OCI-LY7 (cell line): ENCODE results near the gene PPP1CA. TPM values are rescaled to one million over a fixed set of nuclear protein-coding genes. Genes with fewer than 3 reads are reported as not detected.

Experiments used
- BruUV-seq: library from RNA; stranded (reverse); fragments of 400-500 nt; replicated peaks from 2 replicates; lab custom pipeline; 2021; lab: Mats Ljungman, UMichigan
- CTCF ChIA-PET: fragments of 300-600 bp; sonication (Branson Sonifier 250); formaldehyde crosslinking; loops from one replicate; lab custom pipeline; 2022; ENCODE audit warnings: antibody characterized with exemption; ENCODE audit not compliant: unreplicated experiment; lab: Charles Lee
- POLR2A ChIA-PET: fragments of 300-600 bp; sonication (Branson Sonifier 250); formaldehyde crosslinking; loops from one replicate; lab custom pipeline; 2022; ENCODE audit warnings: antibody characterized with exemption; lab: Charles Lee
- DNase-seq: peaks from one replicate; pipeline ENCODE4 v3.0.0-alpha.2; 2015; ENCODE audit warnings: low spot score
- H2AFZ ChIP-seq: fragments of 200-600 bp; sonication (generic), shearing (Covaris generic); 2 replicates; pipeline ENCODE4 v1.6.1; 2014; ENCODE audit warnings: mild to moderate bottlenecking, antibody characterized with exemption, low read length, moderate library complexity
- H3K27ac ChIP-seq: fragments of 200-600 bp; sonication (generic); 2 replicates; pipeline ENCODE4 v1.5.1; 2014; ENCODE audit warnings: mixed run types, low read depth, mild to moderate bottlenecking, moderate library complexity, low read length, inconsistent platforms; ENCODE audit not compliant: poor library complexity, severe bottlenecking
- H3K36me3 ChIP-seq: fragments of 200-600 bp; sonication (generic); 2 replicates; pipeline ENCODE4 v1.6.1; 2014; ENCODE audit warnings: mild to moderate bottlenecking, antibody characterized with exemption, low read length, moderate library complexity, mixed read lengths; ENCODE audit not compliant: insufficient read depth
- H3K4me1 ChIP-seq: fragments of 200-600 bp; sonication (generic); 2 replicates; pipeline ENCODE4 v1.5.1; 2014; ENCODE audit warnings: mild to moderate bottlenecking, low read length; ENCODE audit not compliant: insufficient read depth, poor library complexity, severe bottlenecking
- H3K4me2 ChIP-seq: fragments of 200-600 bp; sonication (generic); 2 replicates; pipeline ENCODE4 v1.6.1; 2014; ENCODE audit warnings: mild to moderate bottlenecking, low read length
- H3K4me3 ChIP-seq: fragments of 200-600 bp; sonication (generic); 2 replicates; pipeline ENCODE4 v1.5.1; 2014; ENCODE audit warnings: mild to moderate bottlenecking, low read depth, low read length; ENCODE audit not compliant: poor library complexity, severe bottlenecking
- H3K79me2 ChIP-seq: fragments of 200-600 bp; sonication (generic); 2 replicates; pipeline ENCODE4 v1.6.1; 2016; ENCODE audit warnings: low read depth, mild to moderate bottlenecking, low read length, moderate library complexity, mixed read lengths; ENCODE audit not compliant: insufficient read depth
- H3K9me2 ChIP-seq: fragments of 200-600 bp; sonication (generic); 2 replicates; pipeline ENCODE4 v1.6.1; 2016; ENCODE audit warnings: mild to moderate bottlenecking, low read length, mixed read lengths; ENCODE audit not compliant: insufficient read depth
- H3K9me3 ChIP-seq: fragments of 200-600 bp; sonication (generic); 2 replicates; pipeline ENCODE4 v1.6.1; 2014; ENCODE audit warnings: mild to moderate bottlenecking, mixed run types, low read length, mixed read lengths
- H4K20me1 ChIP-seq: fragments of 200-600 bp; sonication (generic); 2 replicates; pipeline ENCODE4 v1.6.1; 2014; ENCODE audit warnings: mild to moderate bottlenecking, antibody characterized with exemption, low read length, moderate library complexity, mixed read lengths; ENCODE audit not compliant: insufficient read depth
- EZH2phosphoT487 ChIP-seq: fragments of 200-600 bp; sonication (generic); IDR thresholded peaks from 2 replicates; pipeline ENCODE4 v1.6.1; 2018; ENCODE audit warnings: low read depth, borderline replicate concordance, mild to moderate bottlenecking, mixed run types, antibody characterized with exemption, low read length, moderate library complexity, mixed read lengths
- intact Hi-C: fragments of 100-400 bp; cut with micrococcal nuclease; formaldehyde crosslinking; loops from one replicate; pipeline ENCODE4 v1.10.0; 2022; ENCODE audit not compliant: unreplicated experiment
- total RNA-seq, 2 experiments: library from RNA; depleted of rRNA in 1 of 2; stranded (reverse); fragments of >200 nt in 1 of 2; shearing (Covaris generic) in 1 of 2; gene quantifications; 2 replicates each; pipeline ENCODE4 v1.2.3, GENCODE V29; 2014 to 2022
- TF ChIP-seq, protein P1 (sequence below): fragments of 200-600 bp; sonication (generic); conservative IDR thresholded peaks from 2 replicates; pipeline ENCODE4 v1.5.1; 2014; ENCODE audit warnings: mild to moderate bottlenecking, antibody characterized with exemption, low read length, moderate library complexity, mixed read lengths

The PPP1CA gene
- total RNA-seq, 2 experiments from 2014 or later: 210 to 311 TPM

- ChIA-PET CTCF (interaction anchor here (1.6 kb wide), 2 partner anchors 9 to 27 kb away, joined by 4 to 6 read pairs; no protein-coding TSS in a partner anchor), POLR2A (interaction anchor here (0.8 kb wide), 1 partner anchor 9 kb away, joined by 3 read pairs; no protein-coding TSS in a partner anchor)
- TF ChIP-seq EZH2phosphoT487: no peak
- TF ChIP-seq, protein P1, sequence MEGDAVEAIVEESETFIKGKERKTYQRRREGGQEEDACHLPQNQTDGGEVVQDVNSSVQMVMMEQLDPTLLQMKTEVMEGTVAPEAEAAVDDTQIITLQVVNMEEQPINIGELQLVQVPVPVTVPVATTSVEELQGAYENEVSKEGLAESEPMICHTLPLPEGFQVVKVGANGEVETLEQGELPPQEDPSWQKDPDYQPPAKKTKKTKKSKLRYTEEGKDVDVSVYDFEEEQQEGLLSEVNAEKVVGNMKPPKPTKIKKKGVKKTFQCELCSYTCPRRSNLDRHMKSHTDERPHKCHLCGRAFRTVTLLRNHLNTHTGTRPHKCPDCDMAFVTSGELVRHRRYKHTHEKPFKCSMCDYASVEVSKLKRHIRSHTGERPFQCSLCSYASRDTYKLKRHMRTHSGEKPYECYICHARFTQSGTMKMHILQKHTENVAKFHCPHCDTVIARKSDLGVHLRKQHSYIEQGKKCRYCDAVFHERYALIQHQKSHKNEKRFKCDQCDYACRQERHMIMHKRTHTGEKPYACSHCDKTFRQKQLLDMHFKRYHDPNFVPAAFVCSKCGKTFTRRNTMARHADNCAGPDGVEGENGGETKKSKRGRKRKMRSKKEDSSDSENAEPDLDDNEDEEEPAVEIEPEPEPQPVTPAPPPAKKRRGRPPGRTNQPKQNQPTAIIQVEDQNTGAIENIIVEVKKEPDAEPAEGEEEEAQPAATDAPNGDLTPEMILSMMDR: no peak
- intact Hi-C loops: no loop called here
- DNase-seq: peak; percentile 71
- H4K20me1 ChIP-seq: no peaks in the 10 kb centered on the region
- peaks cover 32% of the 10 kb centered on the region for H3K36me3 ChIP-seq
- no peak overlapping the region for H2AFZ ChIP-seq
- H3K4me1 ChIP-seq: peaks cover 76% of the 10 kb centered on the region
- H3K4me2 ChIP-seq: peak overlapping the region; percentile 38
- BruUV-seq: no TSS peak
- H3K4me3 ChIP-seq: no peak overlapping the region
- H3K9me3 ChIP-seq: no peaks in the 10 kb centered on the region
- no peaks in the 10 kb centered on the region for H3K9me2 ChIP-seq
- peaks cover 8% of the 10 kb centered on the region; the same call in 1 of the 2 replicates for H3K79me2 ChIP-seq
- peak overlapping the region; percentile 12 for H3K27ac ChIP-seq
These were observed 10.1 kb upstream of the PPP1CA start for GRCh38 chr11:67411785-67412152.

DNA sequence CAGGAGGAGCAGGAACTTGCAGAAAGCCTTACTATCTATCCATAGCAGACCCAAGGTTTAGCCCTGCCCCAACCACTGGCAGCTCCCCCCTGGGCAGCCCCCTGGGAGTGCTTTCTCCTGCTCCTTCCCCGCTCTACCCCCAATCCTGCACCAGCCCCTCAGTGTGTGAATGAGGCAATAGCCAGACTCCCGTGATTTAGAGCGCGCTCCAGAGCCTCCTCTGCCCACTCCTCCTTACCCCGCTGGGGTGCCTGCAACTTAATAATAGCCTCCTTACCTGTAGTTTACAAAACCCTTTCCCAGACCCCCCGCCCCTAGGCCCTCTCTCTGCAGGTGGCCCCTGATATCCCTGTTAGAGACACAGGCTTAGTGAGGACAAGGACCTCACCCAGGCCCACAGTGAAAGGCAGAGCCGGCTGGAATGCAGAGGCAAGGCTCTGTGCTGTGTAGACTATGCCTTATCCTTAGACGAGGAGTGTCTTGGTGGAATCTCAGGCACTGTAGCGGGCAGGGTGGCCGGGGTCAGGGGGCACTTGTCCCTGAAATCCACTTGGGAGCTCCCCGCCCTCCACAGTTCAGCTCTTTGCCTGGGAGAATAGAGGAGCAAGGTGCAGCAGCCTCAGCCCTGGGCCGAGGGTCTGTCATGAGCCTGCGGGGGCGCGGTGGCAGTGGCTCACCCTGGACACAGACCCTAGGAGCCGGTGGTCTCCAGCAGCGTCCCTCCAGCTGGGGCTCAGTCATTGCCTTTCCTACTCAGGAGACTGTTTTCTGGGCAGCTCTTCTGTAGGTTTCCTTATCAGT is 9.5 kb upstream of the PPP1CA start:
- ChIA-PET POLR2A (interaction anchor here (0.8 kb wide), 1 partner anchor 9 kb away, joined by 3 read pairs; no protein-coding TSS in a partner anchor), CTCF (interaction anchor here (1.6 kb wide), 1 partner anchor 10 kb away, joined by 4 read pairs; no protein-coding TSS in a partner anchor)
- intact Hi-C loops: no loop called here
- Histone ChIP-seq H3K27ac (peak overlapping the region; percentile 12), H4K20me1 (no peaks in the 10 kb centered on the region), H3K4me1 (peaks cover 76% of the 10 kb centered on the region), H3K36me3 (peaks cover 38% of the 10 kb centered on the region), H3K9me2 (no peaks in the 10 kb centered on the region), H3K9me3 (no peaks in the 10 kb centered on the region), H3K4me2 (peak overlapping the region; percentile 73), H2AFZ (no peak overlapping the region), H3K79me2 (peaks cover 11% of the 10 kb centered on the region; the same call in 1 of the 2 replicates), H3K4me3 (no peak overlapping the region)
- TF ChIP-seq, protein P1: no peak
- no peak for TF ChIP-seq EZH2phosphoT487
- no TSS peak for BruUV-seq
- DNase-seq: no peak

DNA sequence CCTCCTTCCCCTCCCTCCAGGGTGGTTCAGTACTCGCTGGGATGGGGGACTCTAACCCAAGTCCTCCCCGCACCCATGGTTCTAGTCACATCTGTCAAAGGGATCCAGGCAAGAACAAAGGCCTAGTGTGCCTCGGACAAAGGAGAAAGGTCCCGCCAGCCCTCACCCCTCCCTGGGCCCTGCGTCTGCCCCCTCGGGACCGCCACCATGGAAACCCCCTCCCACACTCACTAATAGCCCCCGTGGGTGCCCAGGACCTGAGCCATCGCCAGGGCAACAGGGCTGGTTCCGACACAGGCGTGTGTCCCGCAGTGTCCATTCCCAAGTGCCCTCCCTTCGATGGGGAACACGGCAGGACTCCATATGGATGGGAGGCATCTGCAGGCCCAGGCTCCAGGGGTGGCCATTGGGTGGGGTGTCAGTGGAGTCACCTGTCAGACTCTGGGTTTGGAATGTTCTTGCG is 8.7 kb upstream of the PPP1CA start:
- TF ChIP-seq, protein P1: no peak
- no peak for TF ChIP-seq EZH2phosphoT487

More for the DNA sequence above, 8.7 kb upstream of the PPP1CA start:
- Histone ChIP-seq H3K9me2 (no peaks in the 10 kb centered on the region), H3K4me1 (peaks cover 81% of the 10 kb centered on the region), H3K4me3 (peak overlapping the region; percentile 79), H3K79me2 (peaks cover 19% of the 10 kb centered on the region; the same call in 1 of the 2 replicates), H3K4me2 (peak overlapping the region; percentile 73), H2AFZ (no peak overlapping the region), H3K36me3 (peaks cover 46% of the 10 kb centered on the region), H3K27ac (peak overlapping the region; percentile 97), H4K20me1 (no peaks in the 10 kb centered on the region), H3K9me3 (no peaks in the 10 kb centered on the region)
- CTCF ChIA-PET: no interaction called here
- POLR2A ChIA-PET: no interaction called here
- DNase-seq: no peak
- intact Hi-C loops: no loop called here
- no TSS peak for BruUV-seq
